ENCODE data around the gene TRIOBP.

Gene TRIOBP

DNA sequence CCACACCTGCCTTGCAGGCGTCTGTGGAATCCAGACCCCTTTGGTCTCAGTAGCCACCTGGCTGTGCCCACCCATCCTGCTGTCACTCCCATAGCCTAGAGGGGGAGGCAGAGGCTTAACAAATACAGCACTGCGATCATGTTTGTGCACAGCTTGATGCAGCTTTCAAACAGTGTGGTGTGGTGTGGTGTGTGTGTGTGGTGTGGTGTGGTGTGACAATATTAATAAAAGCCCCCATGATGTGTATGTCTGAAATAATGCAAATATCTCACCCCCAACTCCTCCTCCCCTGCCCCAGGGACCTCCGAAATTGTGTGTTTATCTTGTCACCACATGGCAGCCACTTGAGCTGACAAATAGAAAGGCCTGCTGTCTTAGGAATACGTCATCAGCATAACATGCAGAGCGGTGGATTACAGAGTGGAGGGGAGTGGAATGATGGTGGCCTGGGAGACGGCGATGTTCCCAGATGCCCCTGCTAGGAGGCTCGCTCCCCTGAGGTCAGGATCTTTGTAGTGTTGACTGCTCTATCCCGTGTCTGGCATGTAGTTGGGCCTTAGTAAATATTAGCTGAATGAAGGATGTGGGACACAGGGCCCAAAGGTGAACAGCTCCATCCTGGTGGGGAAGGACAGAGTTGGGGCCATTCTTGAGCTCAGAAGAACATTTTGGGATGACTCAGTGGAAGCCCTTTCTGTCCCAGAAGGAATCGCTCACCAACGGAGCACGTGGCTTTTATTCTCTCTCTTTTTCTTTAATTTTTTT is 35.5 kb upstream of the TRIOBP start:
- TF ChIP-seq FOXP2 (optimal IDR thresholded peaks at IDR 0.05; ENCODE audit: borderline replicate concordance, extremely low read depth, extremely low read length, insufficient read depth) (peak; percentile 24), POLR2AphosphoS5 (IDR thresholded peaks at IDR 0.05; ENCODE audit: low read depth, low read length) (no peak)

- TF ChIP-seq TAF1 (IDR thresholded peaks at IDR 0.05; ENCODE audit: borderline replicate concordance, insufficient read depth, low read length) (no peak), SIN3A (IDR thresholded peaks at IDR 0.05; ENCODE audit: borderline replicate concordance, insufficient read depth, low read length) (no peak), FOXP2 (optimal IDR thresholded peaks at IDR 0.05; ENCODE audit: borderline replicate concordance, extremely low read depth, extremely low read length, insufficient read depth) (no peak), POLR2AphosphoS5 (IDR thresholded peaks at IDR 0.05; ENCODE audit: low read depth, low read length) (no peak)
- TF ChIP-seq, protein P1, sequence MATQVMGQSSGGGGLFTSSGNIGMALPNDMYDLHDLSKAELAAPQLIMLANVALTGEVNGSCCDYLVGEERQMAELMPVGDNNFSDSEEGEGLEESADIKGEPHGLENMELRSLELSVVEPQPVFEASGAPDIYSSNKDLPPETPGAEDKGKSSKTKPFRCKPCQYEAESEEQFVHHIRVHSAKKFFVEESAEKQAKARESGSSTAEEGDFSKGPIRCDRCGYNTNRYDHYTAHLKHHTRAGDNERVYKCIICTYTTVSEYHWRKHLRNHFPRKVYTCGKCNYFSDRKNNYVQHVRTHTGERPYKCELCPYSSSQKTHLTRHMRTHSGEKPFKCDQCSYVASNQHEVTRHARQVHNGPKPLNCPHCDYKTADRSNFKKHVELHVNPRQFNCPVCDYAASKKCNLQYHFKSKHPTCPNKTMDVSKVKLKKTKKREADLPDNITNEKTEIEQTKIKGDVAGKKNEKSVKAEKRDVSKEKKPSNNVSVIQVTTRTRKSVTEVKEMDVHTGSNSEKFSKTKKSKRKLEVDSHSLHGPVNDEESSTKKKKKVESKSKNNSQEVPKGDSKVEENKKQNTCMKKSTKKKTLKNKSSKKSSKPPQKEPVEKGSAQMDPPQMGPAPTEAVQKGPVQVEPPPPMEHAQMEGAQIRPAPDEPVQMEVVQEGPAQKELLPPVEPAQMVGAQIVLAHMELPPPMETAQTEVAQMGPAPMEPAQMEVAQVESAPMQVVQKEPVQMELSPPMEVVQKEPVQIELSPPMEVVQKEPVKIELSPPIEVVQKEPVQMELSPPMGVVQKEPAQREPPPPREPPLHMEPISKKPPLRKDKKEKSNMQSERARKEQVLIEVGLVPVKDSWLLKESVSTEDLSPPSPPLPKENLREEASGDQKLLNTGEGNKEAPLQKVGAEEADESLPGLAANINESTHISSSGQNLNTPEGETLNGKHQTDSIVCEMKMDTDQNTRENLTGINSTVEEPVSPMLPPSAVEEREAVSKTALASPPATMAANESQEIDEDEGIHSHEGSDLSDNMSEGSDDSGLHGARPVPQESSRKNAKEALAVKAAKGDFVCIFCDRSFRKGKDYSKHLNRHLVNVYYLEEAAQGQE (IDR thresholded peaks at IDR 0.05; ENCODE audit: insufficient read depth in 1 of 2, low read depth in 2 of 2, low read length in 2 of 2), result no peak
Observed at GRCh38 chr22:37662039-37662438, 34.8 kb upstream of the TRIOBP start.

DNA sequence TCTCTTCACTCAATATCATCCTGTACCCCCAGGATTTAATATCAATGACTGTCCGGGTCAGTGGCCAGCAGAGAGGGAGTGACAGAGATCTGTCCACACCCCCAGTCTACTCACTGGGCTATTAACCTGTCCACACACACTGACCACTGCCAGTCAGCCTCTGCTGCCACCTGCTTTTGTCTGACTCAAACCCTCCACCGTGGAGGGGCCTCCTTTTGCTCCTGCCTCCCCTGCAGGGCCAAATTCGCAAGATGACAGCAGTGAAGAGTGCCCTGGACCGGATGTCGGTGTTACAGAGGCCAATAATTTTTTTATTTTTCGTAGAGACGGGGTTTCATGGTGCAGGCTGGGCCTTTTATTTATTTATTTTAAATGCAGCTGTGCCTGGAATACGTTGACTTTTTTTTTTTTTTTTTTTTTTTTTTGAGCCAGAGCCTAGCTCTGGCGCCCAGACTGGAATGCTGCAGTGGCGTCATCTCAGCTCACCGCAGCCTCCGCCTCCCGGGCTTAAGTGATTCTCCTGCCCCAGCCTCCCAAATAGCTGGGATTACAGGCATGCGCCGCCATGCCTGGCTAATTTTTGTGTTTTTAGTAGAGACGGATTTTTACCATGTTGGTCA is 33.2 kb upstream of the TRIOBP start:
- TF ChIP-seq, protein P1 (IDR thresholded peaks at IDR 0.05; ENCODE audit: insufficient read depth in 1 of 2, low read depth in 2 of 2, low read length in 2 of 2), result no peak
- TF ChIP-seq TAF1 (IDR thresholded peaks at IDR 0.05; ENCODE audit: borderline replicate concordance, insufficient read depth, low read length) (no peak), FOXP2 (optimal IDR thresholded peaks at IDR 0.05; ENCODE audit: borderline replicate concordance, extremely low read depth, extremely low read length, insufficient read depth) (no peak), SIN3A (IDR thresholded peaks at IDR 0.05; ENCODE audit: borderline replicate concordance, insufficient read depth, low read length) (no peak), POLR2AphosphoS5 (IDR thresholded peaks at IDR 0.05; ENCODE audit: low read depth, low read length) (no peak)

GRCh38 chr22:37664249-37665101 is 32.4 kb upstream of the TRIOBP start:
- TF ChIP-seq, protein P1 (IDR thresholded peaks at IDR 0.05; ENCODE audit: insufficient read depth in 1 of 2, low read depth in 2 of 2, low read length in 2 of 2), result no peak
- no peak for TF ChIP-seq FOXP2 (optimal IDR thresholded peaks at IDR 0.05; ENCODE audit: borderline replicate concordance, extremely low read depth, extremely low read length, insufficient read depth)

DNA sequence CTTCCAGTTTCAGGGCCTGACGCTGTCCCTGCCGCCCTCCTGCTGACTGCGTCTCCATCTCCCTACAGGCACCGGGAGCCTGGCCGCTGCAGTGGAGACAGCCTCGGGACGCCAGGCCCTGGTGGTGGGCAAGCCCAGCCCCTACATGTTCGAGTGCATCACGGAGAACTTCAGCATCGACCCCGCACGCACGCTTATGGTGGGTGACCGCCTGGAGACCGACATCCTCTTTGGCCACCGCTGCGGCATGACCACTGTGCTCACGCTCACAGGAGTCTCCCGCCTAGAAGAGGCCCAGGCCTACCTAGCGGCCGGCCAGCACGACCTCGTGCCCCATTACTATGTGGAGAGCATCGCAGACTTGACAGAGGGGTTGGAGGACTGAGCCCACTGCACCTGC is 31.4 kb upstream of the TRIOBP start:
- TF ChIP-seq, protein P1 (IDR thresholded peaks at IDR 0.05; ENCODE audit: insufficient read depth in 1 of 2, low read depth in 2 of 2, low read length in 2 of 2), result no peak
- TF ChIP-seq FOXP2 (optimal IDR thresholded peaks at IDR 0.05; ENCODE audit: borderline replicate concordance, extremely low read depth, extremely low read length, insufficient read depth), result no peak
- no peak for TF ChIP-seq SIN3A (IDR thresholded peaks at IDR 0.05; ENCODE audit: borderline replicate concordance, insufficient read depth, low read length)
- TF ChIP-seq POLR2AphosphoS5 (IDR thresholded peaks at IDR 0.05; ENCODE audit: low read depth, low read length), result no peak
- no peak for TF ChIP-seq TAF1 (IDR thresholded peaks at IDR 0.05; ENCODE audit: borderline replicate concordance, insufficient read depth, low read length)
